HCT116 (cell line): ENCODE measurements around the gene TMEM51. TPM values are rescaled to one million over a fixed set of nuclear protein-coding genes. Genes with fewer than 3 reads are reported as not detected.

Experiments
- ATAC-seq: fragments of 200-7000 bp; cut with Tn5 transposase; 2 replicates; pipeline ENCODE4 v1.9.1; 2020; ENCODE audit warnings: mild to moderate bottlenecking, moderate library complexity
- BruUV-seq: library from RNA; stranded (reverse); fragments of 400-500 nt; replicated peaks from 2 replicates; lab custom pipeline; 2021; lab: Mats Ljungman, UMichigan
- CTCF ChIA-PET: fragments of 300-600 bp; sonication (Branson Sonifier 250); formaldehyde crosslinking; loops from one replicate; lab custom pipeline; 2021; ENCODE audit warnings: antibody characterized with exemption; lab: Charles Lee
- POLR2A ChIA-PET: fragments of 300-600, 350-600 bp; sonication (Branson Sonifier 250); formaldehyde crosslinking; loops from one replicate; lab custom pipeline; 2021; ENCODE audit warnings: antibody characterized with exemption; lab: Charles Lee
- RAD21 ChIA-PET, 2 experiments: fragments of 300-600 bp; sonication (Branson Sonifier 250); formaldehyde crosslinking; loops; one replicate each; lab custom pipeline; 2023; ENCODE audit warnings: low total read pairs in 2 of 2; ENCODE audit not compliant: uncharacterized antibody in 2 of 2, unreplicated experiment in 2 of 2, low non-redundant PET in 1 of 2; lab: Charles Lee
- DNase-seq: peaks from one replicate; pipeline ENCODE4 v3.0.0-alpha.2; 2010; ENCODE audit warnings: low read depth, low spot score
- H2AFZ ChIP-seq: fragments of 200-600 bp; shearing (Covaris generic), sonication (generic); 2 replicates; pipeline ENCODE4 v1.6.1; 2017; ENCODE audit warnings: low read depth, mixed run types, mixed read lengths, antibody characterized with exemption, low read length; ENCODE audit not compliant: poor library complexity, severe bottlenecking
- H3K27ac ChIP-seq: 2 replicates; pipeline ENCODE4 v1.5.1; 2012; ENCODE audit warnings: low read depth, low read length
- H3K27me3 ChIP-seq: fragments of 200-600 bp; sonication (generic); 2 replicates; pipeline ENCODE4 v1.6.1; 2016; ENCODE audit warnings: mixed run types, low read length, mixed read lengths; ENCODE audit not compliant: insufficient read depth
- H3K36me3 ChIP-seq, 2 experiments: fragments of 200-500 bp in 1 of 2; fragments of 200-600 bp in 1 of 2; sonication (Bioruptor generic) in 1 of 2; sonication (generic) in 1 of 2; 2 replicates each; pipeline versions ENCODE4 v1.5.1 to v1.6.1; 2014 to 2016; ENCODE audit warnings: low read length in 2 of 2, inconsistent platforms in 1 of 2, mixed read lengths in 1 of 2, mixed run types in 1 of 2; ENCODE audit not compliant: insufficient read depth in 2 of 2, control insufficient read depth in 1 of 2
- H3K4me1 ChIP-seq, 2 experiments: fragments of 200-600 bp in 1 of 2; sonication (generic) in 1 of 2; 2 replicates each; pipeline versions ENCODE4 v1.5.1 to v1.6.1; 2012 to 2017; ENCODE audit warnings: low read length in 2 of 2, inconsistent platforms in 1 of 2, mild to moderate bottlenecking in 1 of 2, mixed read lengths in 1 of 2, mixed run types in 1 of 2, moderate library complexity in 1 of 2; ENCODE audit not compliant: insufficient read depth in 2 of 2, control insufficient read depth in 1 of 2
- H3K4me2 ChIP-seq: fragments of 200-600 bp; sonication (generic); 2 replicates; pipeline ENCODE4 v1.6.1; 2017; ENCODE audit warnings: mixed run types, low read length, mixed read lengths
- H3K4me3 ChIP-seq, 2 experiments: fragments of 200-600 bp in 1 of 2; sonication (generic) in 1 of 2; replicated peaks in 1 of 2; 2 replicates each; pipeline ENCODE4 v1.5.1; 2011 to 2016; ENCODE audit warnings: low read length in 2 of 2, control low read depth in 1 of 2, low read depth in 1 of 2, mild to moderate bottlenecking in 1 of 2, mixed read lengths in 1 of 2, mixed run types in 1 of 2
- H3K79me2 ChIP-seq: fragments of 200-600 bp; sonication (generic); 2 replicates; pipeline ENCODE4 v1.6.1; 2017; ENCODE audit warnings: mild to moderate bottlenecking, mixed run types, low read length, moderate library complexity, mixed read lengths; ENCODE audit not compliant: insufficient read depth
- H3K9ac ChIP-seq: fragments of 200-600 bp; sonication (generic); 2 replicates; pipeline ENCODE4 v1.6.1; 2016; ENCODE audit warnings: low read length, mixed read lengths
- H3K9me2 ChIP-seq: fragments of 200-600 bp; sonication (generic), shearing (Covaris generic); 2 replicates; pipeline ENCODE4 v1.6.1; 2017; ENCODE audit warnings: mixed run types, mild to moderate bottlenecking, moderate library complexity; ENCODE audit not compliant: insufficient read depth
- H3K9me3 ChIP-seq, 2 experiments: fragments of 200-500 bp in 1 of 2; fragments of 200-600 bp in 1 of 2; sonication (Bioruptor generic) in 1 of 2; sonication (generic) in 1 of 2; 2 replicates each; pipeline ENCODE4 v1.6.1; 2014 to 2017; ENCODE audit warnings: low read length in 2 of 2, mixed read lengths in 2 of 2, inconsistent platforms in 1 of 2, low read depth in 1 of 2, mild to moderate bottlenecking in 1 of 2, mixed run types in 1 of 2, moderate library complexity in 1 of 2; ENCODE audit not compliant: control insufficient read depth in 1 of 2, insufficient read depth in 1 of 2
- H4K20me1 ChIP-seq: fragments of 200-600 bp; sonication (generic), shearing (Covaris generic); 2 replicates; pipeline ENCODE4 v1.6.1; 2017; ENCODE audit warnings: mixed run types, mild to moderate bottlenecking, moderate library complexity; ENCODE audit not compliant: insufficient read depth
- ATF3 ChIP-seq: IDR thresholded peaks from 2 replicates; pipeline ENCODE4 v1.6.1; 2012
- CBX3 ChIP-seq: IDR thresholded peaks from 2 replicates; pipeline ENCODE4 v1.6.1; 2012; ENCODE audit warnings: low read depth
- EZH2phosphoT487 ChIP-seq: fragments of 200-600 bp; IDR thresholded peaks from 2 replicates; pipeline ENCODE4 v1.6.1; 2018; ENCODE audit warnings: antibody characterized with exemption, borderline replicate concordance
- FOSL1 ChIP-seq: IDR thresholded peaks from 2 replicates; pipeline ENCODE4 v1.6.1; 2012; ENCODE audit warnings: low read depth
- JUND ChIP-seq: IDR thresholded peaks from 2 replicates; pipeline ENCODE4 v1.6.1; 2012
- POLR2A ChIP-seq: IDR thresholded peaks from 2 replicates; pipeline ENCODE4 v1.7.0; 2011; ENCODE audit warnings: borderline replicate concordance; ENCODE audit not compliant: insufficient read depth, insufficient read length; ENCODE audit errors: extremely low read depth
- POLR2AphosphoS5 ChIP-seq: IDR thresholded peaks from 2 replicates; pipeline ENCODE4 v1.6.1; 2011; ENCODE audit warnings: mild to moderate bottlenecking, low read depth, low read length, moderate library complexity
- SIN3A ChIP-seq: IDR thresholded peaks from 2 replicates; pipeline ENCODE4 v1.6.1; 2012; ENCODE audit warnings: low read depth
- SP1 ChIP-seq: IDR thresholded peaks from 2 replicates; pipeline ENCODE4 v1.6.1; 2012; ENCODE audit warnings: low read depth
- TCF7L2 ChIP-seq: IDR thresholded peaks from 2 replicates; pipeline ENCODE4 v1.7.0; 2011; ENCODE audit warnings: borderline replicate concordance, inconsistent platforms; ENCODE audit not compliant: insufficient read depth, insufficient read length; ENCODE audit errors: extremely low read depth
- ZFX ChIP-seq: fragments of 450-650 bp; IDR thresholded peaks from 2 replicates; pipeline ENCODE4 v1.6.1; 2017
- ZNF274 ChIP-seq: fragments of 200-500 bp; sonication (Bioruptor generic); IDR thresholded peaks from 2 replicates; pipeline ENCODE4 v1.6.1; 2014; ENCODE audit warnings: mild to moderate bottlenecking, low read depth, low read length, inconsistent platforms
- intact Hi-C: fragments of 100-400 bp; cut with micrococcal nuclease; formaldehyde crosslinking; loops from 2 replicates; pipeline ENCODE4 v1.10.0; 2022
- total RNA-seq: library from RNA; stranded (reverse); gene quantifications from one replicate; pipeline ENCODE4 v1.2.1, GENCODE V29; 2021; ENCODE audit not compliant: unreplicated experiment

The TMEM51 gene
- total RNA-seq, 1 experiment from 2014 or later, result 16.6 TPM

GRCh38 chr1:15242766-15243165 lies 89.2 kb downstream of the TMEM51 start:
- H3K27ac ChIP-seq, result no peak overlapping the region
- H3K9me3 ChIP-seq, result no peaks in the 10 kb centered on the region
- no peak for TF ChIP-seq POLR2AphosphoS5
- no peaks in the 10 kb centered on the region for H3K36me3 ChIP-seq
- ChIA-PET RAD21 (no interaction called here), POLR2A (no interaction called here), CTCF (no interaction called here)
- no peaks in the 10 kb centered on the region for H3K9me2 ChIP-seq
- peaks cover 0 to 15% of the 10 kb centered on the region in 2 experiments; a peak in 2 of 4 replicates for H3K4me1 ChIP-seq
- no peak overlapping the region for H3K4me2 ChIP-seq
- intact Hi-C loops, result no loop called here
- no peaks in the 10 kb centered on the region for H4K20me1 ChIP-seq
- no peak overlapping the region for H3K9ac ChIP-seq
- H3K27me3 ChIP-seq, result no peaks in the 10 kb centered on the region
- H2AFZ ChIP-seq, result no peak overlapping the region
- no TSS peak for BruUV-seq
- H3K4me3 ChIP-seq, result no peak overlapping the region
- ATAC-seq, result no peak
- no peak for DNase-seq
- no peaks in the 10 kb centered on the region for H3K79me2 ChIP-seq

GRCh38 chr1:15243275-15244043 lies 89.9 kb downstream of the TMEM51 start:
- Histone ChIP-seq H3K4me3 (no peak overlapping the region), H2AFZ (no peak overlapping the region), H3K9me3 (no peaks in the 10 kb centered on the region), H3K9ac (no peak overlapping the region), H3K36me3 (no peaks in the 10 kb centered on the region), H3K79me2 (no peaks in the 10 kb centered on the region), H3K27me3 (no peaks in the 10 kb centered on the region), H3K27ac (no peak overlapping the region), H3K4me2 (no peak overlapping the region), H3K9me2 (no peaks in the 10 kb centered on the region), H3K4me1 (peaks cover 0 to 17% of the 10 kb centered on the region in 2 experiments; a peak in 2 of 4 replicates), H4K20me1 (no peaks in the 10 kb centered on the region)
- BruUV-seq, result no TSS peak
- ChIA-PET CTCF (no interaction called here), RAD21 (no interaction called here), POLR2A (no interaction called here)
- TF ChIP-seq FOSL1 (no peak), JUND (no peak), POLR2A (no peak), ATF3 (no peak), ZNF274 (no peak), TCF7L2 (no peak), ZFX (no peak), EZH2phosphoT487 (no peak), SP1 (no peak), SIN3A (no peak), CBX3 (no peak)
- intact Hi-C loops, result no loop called here
- ATAC-seq, result no peak
- no peak for DNase-seq
